K562 (cell line): Measurements from ENCODE around the gene TCF4. TPM values are rescaled to one million over a fixed set of nuclear protein-coding genes. Genes with fewer than 3 reads are reported as not detected.

ENCODE experiments used
- ATAC-seq: fragments of 200-7000 bp; cut with Tn5 transposase; 3 replicates; pipeline ENCODE4 v1.9.1; 2020; ENCODE audit warnings: moderate library complexity
- BruUV-seq: library from RNA; stranded (reverse); fragments of 400-500 nt; replicated peaks from 2 replicates; lab custom pipeline; 2021; lab: Mats Ljungman, UMichigan
- CTCF ChIA-PET: fragments of 300-600 bp; formaldehyde crosslinking; extraction: SDS; loops from one replicate; lab custom pipeline; 2021; ENCODE audit warnings: low intra/inter-chr PET ratio; lab: Yijun Ruan, JAX
- POLR2A ChIA-PET: fragments of 300-600, 350-650 bp; sonication (Branson Sonifier 250); formaldehyde crosslinking; extraction: SDS; loops from one replicate; lab custom pipeline; 2021; ENCODE audit warnings: antibody characterized with exemption, inconsistent platforms; lab: Yijun Ruan, JAX
- DNase-seq, 4 experiments: peaks; one replicate each; pipeline versions ENCODE4 v3.0.0 to v3.0.0-alpha.2; 2011 to 2018; ENCODE audit warnings: low spot score in 3 of 4, mixed read lengths in 3 of 4; ENCODE audit errors: extremely low read depth in 1 of 4
- FAIRE-seq: peaks from 2 replicates; lab custom pipeline; 2011; peaks lifted over from hg19 to GRCh38; lab: Jason Lieb, UNC
- H2AFZ ChIP-seq: 2 replicates; pipeline ENCODE4 v1.6.0; 2011; ENCODE audit warnings: low read depth, low read length, control low read depth, inconsistent platforms
- H3K27ac ChIP-seq: fragments of 200-600 bp; 3 replicates; pipeline ENCODE4 v1.8.0; 2011; ENCODE audit warnings: low read depth, mild to moderate bottlenecking, control low read depth, inconsistent platforms, low read length, moderate library complexity, mixed read lengths; ENCODE audit errors: extremely low read depth
- H3K27me3 ChIP-seq, 2 experiments: fragments of 300-600 bp in 1 of 2; 2 replicates in 1 of 2; 3 replicates in 1 of 2; pipeline versions ENCODE4 v1.6.0 to v1.8.0; 2011; ENCODE audit warnings: inconsistent platforms in 2 of 2, low read length in 2 of 2, mild to moderate bottlenecking in 1 of 2, mixed read lengths in 1 of 2, moderate library complexity in 1 of 2; ENCODE audit not compliant: control insufficient read depth in 2 of 2, insufficient read depth in 2 of 2
- H3K36me3 ChIP-seq: fragments of 300-600 bp; 3 replicates; pipeline ENCODE4 v1.8.0; 2011; ENCODE audit warnings: mild to moderate bottlenecking, low read length, inconsistent platforms; ENCODE audit not compliant: control insufficient read depth, insufficient read depth
- H3K4me1 ChIP-seq, 2 experiments: fragments of 200-600 bp in 1 of 2; replicated peaks in 1 of 2; 2 replicates in 1 of 2; 3 replicates in 1 of 2; pipeline versions ENCODE4 v1.5.1 to v1.8.0; 2011; ENCODE audit warnings: inconsistent platforms in 2 of 2, low read length in 2 of 2, mild to moderate bottlenecking in 1 of 2, mixed read lengths in 1 of 2, moderate library complexity in 1 of 2; ENCODE audit not compliant: control insufficient read depth in 2 of 2, insufficient read depth in 2 of 2
- H3K4me2 ChIP-seq: 2 replicates; pipeline ENCODE4 v1.6.1; 2011; ENCODE audit warnings: low read length, control low read depth, inconsistent platforms, mixed read lengths; ENCODE audit not compliant: insufficient read depth
- H3K4me3 ChIP-seq: fragments of 200-600 bp; sonication (generic), shearing (Covaris generic); 2 replicates; pipeline ENCODE4 v1.5.1; 2016; ENCODE audit warnings: control low read depth, inconsistent platforms
- H3K79me2 ChIP-seq: fragments of 200-600 bp; 3 replicates; pipeline ENCODE4 v1.8.0; 2011; ENCODE audit warnings: low read length, inconsistent platforms; ENCODE audit not compliant: control insufficient read depth, insufficient read depth
- H3K9ac ChIP-seq, 2 experiments: 2 replicates each; pipeline versions ENCODE4 v1.6.0 to v1.6.1; 2011; ENCODE audit warnings: low read depth in 2 of 2, low read length in 2 of 2, control low read depth in 1 of 2, inconsistent platforms in 1 of 2, mild to moderate bottlenecking in 1 of 2, mixed read lengths in 1 of 2; ENCODE audit not compliant: insufficient read depth in 1 of 2
- H3K9me1 ChIP-seq: one replicate; pipeline ENCODE4 v1.6.0; 2011; ENCODE audit warnings: inconsistent platforms, mild to moderate bottlenecking, low read length, moderate library complexity; ENCODE audit not compliant: control insufficient read depth, insufficient read depth
- H3K9me3 ChIP-seq: replicated peaks from 2 replicates; pipeline ENCODE4 v1.5.1; 2011; ENCODE audit warnings: low read depth, low read length, inconsistent platforms; ENCODE audit not compliant: control insufficient read depth, insufficient read depth
- H4K20me1 ChIP-seq: replicated peaks from 2 replicates; pipeline ENCODE4 v1.6.1; 2011; ENCODE audit warnings: low read length, inconsistent platforms, mixed read lengths; ENCODE audit not compliant: control insufficient read depth, insufficient read depth
- ASH1L ChIP-seq: fragments of 450-650 bp; IDR thresholded peaks from 2 replicates; pipeline ENCODE4 v1.6.1; 2018; ENCODE audit warnings: borderline replicate concordance, mild to moderate bottlenecking, low read depth; ENCODE audit not compliant: partially characterized antibody
- MIER1 ChIP-seq: fragments of 450-650 bp; IDR thresholded peaks from 2 replicates; pipeline ENCODE4 v1.6.1; 2016; ENCODE audit warnings: antibody characterized with exemption, mild to moderate bottlenecking, low read depth
- RBM15 ChIP-seq: fragments of 200-400 bp; formaldehyde crosslinking; IDR thresholded peaks from 2 replicates; pipeline ENCODE4 v1.6.1; 2018; ENCODE audit warnings: mild to moderate bottlenecking, low read length, moderate library complexity; ENCODE audit not compliant: insufficient read depth
- ZNF589 ChIP-seq: fragments of 200-800 bp; sonication (Bioruptor generic); IDR thresholded peaks from 2 replicates; pipeline ENCODE4 v1.6.1; 2016; ENCODE audit warnings: low read depth, missing genetic modification characterization, missing compliant biosample characterization
- WGBS: fragments of 100-300 bp; shearing (Covaris generic); methylation state at CpG from one replicate; pipeline ENCODE4 v1.1.6; 2016; ENCODE audit warnings: low coverage, mixed read lengths; ENCODE audit not compliant: insufficient coverage; ENCODE audit errors: missing lambda C conversion rate; 5-methylcytosine and 5-hydroxymethylcytosine counted together
- in situ Hi-C: fragments of 300-500 bp; cut with MboI; formaldehyde crosslinking; loops from 4 replicates; pipeline ENCODE4 v1.15.0; 2018; ENCODE audit warnings: inconsistent platforms, mixed read lengths
- intact Hi-C: fragments of 100-400 bp; cut with micrococcal nuclease; formaldehyde crosslinking; loops from 2 replicates; pipeline ENCODE4 v1.14.2; 2022
- polyA plus RNA-seq, 8 experiments: library from polyadenylated mRNA; depleted of rRNA in 4 of 8; stranded (reverse) in 5 of 8; unstranded in 3 of 8; fragments of >200 nt; fragmentation: Nextera tagmentation in 2 of 8; fragmentation: Illumina TruSeq in 1 of 8; extraction: Ambion mirVana in 2 of 8; extraction: Trizol in 1 of 8; gene quantifications; 2 replicates each; pipeline versions ENCODE4 v1.2.1 to v1.2.3, GENCODE V29; 2011 to 2014; ENCODE audit warnings: inconsistent platforms in 1 of 8, missing spikeins in 1 of 8
- total RNA-seq, 7 experiments: library from RNA; depleted of rRNA in 6 of 7; stranded (reverse); fragments of >200 nt in 6 of 7; fragmentation: Illumina TruSeq in 2 of 7; extraction: Trizol in 2 of 7; gene quantifications; 2 replicates each; pipeline versions ENCODE4 v1.2.1 to v1.2.3, GENCODE V29; 2011 to 2021; ENCODE audit warnings: low replicate concordance in 1 of 7
- TF ChIP-seq, protein P1 (sequence below): fragments of 150-350 bp; IDR thresholded peaks from 2 replicates; pipeline ENCODE4 v1.6.1; 2014; ENCODE audit warnings: low read depth, mild to moderate bottlenecking, low read length, borderline replicate concordance

Gene TCF4
- total and polyA plus RNA-seq, 9 of the 15 experiments (the other 6 are each of a cell fraction or from before 2014, with no cell fraction given) = 4.8 to 24.7 (median 15.2) TPM

DNA sequence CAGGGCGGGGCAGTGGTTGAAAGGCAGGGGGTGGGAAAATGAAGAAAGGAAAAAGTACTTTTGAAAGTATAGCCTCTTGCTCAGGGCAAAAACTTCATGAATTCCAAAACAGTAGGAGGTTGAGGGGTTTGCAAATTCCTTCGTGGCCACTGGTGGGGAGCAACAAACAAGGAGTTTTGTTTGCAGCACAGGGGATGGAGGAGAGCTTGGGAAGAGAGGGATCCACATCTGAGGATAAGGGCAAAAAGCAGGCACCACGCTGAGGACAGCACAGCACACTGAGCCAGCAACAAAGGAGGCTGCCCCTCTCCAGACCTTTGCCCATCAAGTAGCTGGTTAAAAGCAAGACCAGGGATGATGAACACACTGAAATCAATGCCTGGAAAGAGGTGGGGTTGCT, 148.9 kb downstream of the TCF4 start (continued):
- TF ChIP-seq, protein P1, sequence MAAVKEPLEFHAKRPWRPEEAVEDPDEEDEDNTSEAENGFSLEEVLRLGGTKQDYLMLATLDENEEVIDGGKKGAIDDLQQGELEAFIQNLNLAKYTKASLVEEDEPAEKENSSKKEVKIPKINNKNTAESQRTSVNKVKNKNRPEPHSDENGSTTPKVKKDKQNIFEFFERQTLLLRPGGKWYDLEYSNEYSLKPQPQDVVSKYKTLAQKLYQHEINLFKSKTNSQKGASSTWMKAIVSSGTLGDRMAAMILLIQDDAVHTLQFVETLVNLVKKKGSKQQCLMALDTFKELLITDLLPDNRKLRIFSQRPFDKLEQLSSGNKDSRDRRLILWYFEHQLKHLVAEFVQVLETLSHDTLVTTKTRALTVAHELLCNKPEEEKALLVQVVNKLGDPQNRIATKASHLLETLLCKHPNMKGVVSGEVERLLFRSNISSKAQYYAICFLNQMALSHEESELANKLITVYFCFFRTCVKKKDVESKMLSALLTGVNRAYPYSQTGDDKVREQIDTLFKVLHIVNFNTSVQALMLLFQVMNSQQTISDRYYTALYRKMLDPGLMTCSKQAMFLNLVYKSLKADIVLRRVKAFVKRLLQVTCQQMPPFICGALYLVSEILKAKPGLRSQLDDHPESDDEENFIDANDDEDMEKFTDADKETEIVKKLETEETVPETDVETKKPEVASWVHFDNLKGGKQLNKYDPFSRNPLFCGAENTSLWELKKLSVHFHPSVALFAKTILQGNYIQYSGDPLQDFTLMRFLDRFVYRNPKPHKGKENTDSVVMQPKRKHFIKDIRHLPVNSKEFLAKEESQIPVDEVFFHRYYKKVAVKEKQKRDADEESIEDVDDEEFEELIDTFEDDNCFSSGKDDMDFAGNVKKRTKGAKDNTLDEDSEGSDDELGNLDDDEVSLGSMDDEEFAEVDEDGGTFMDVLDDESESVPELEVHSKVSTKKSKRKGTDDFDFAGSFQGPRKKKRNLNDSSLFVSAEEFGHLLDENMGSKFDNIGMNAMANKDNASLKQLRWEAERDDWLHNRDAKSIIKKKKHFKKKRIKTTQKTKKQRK = no peak
- TF ChIP-seq ZNF589 (CRISPR knock-in tag) (no peak), ASH1L (no peak)

DNA sequence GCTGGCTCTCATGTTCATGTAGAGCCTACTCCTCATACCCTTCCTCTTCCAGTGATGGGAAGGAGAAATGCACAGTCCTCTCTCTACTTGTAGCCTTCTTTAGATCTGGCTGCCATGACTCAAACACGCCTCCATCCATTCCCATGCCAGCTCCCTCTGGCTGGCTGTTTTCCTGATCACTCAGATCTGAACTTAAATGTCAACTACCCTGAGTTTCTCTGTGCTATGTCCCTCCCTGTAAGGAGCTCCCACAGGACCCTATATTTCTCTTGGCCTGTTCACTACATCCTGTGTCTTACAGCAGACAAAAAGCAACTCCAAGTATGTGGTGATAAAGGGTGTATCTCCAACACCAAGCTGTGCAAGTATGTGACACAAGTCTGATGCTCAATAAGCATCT, 152.4 kb downstream of the TCF4 start:
- ATAC-seq (no peak), DNase-seq (no peak), FAIRE-seq (no peak)
- no peaks in the 10 kb centered on the region for H3K9me1 ChIP-seq
- H2AFZ ChIP-seq = no peak overlapping the region
- peaks cover 0 to 12% of the 10 kb centered on the region in 2 experiments; a peak in 3 of 5 replicates for H3K4me1 ChIP-seq
- POLR2A ChIA-PET = no interaction called here
- H3K9ac ChIP-seq = no peak overlapping the region
- no peaks in the 10 kb centered on the region for H3K36me3 ChIP-seq
- H3K27me3 ChIP-seq = no peaks in the 10 kb centered on the region
- TF ChIP-seq RBM15 (no peak), MIER1 (no peak)
- intact Hi-C loops = no loop called here
- CTCF ChIA-PET = no interaction called here
- in situ Hi-C loops = no loop called here
- H3K4me3 ChIP-seq = no peak overlapping the region
- BruUV-seq = no TSS peak
- no peaks in the 10 kb centered on the region for H3K9me3 ChIP-seq
- H3K4me2 ChIP-seq = no peak overlapping the region
- H3K27ac ChIP-seq = no peak overlapping the region
- 100% methylated on average over 1 of the region's 1 CpG for WGBS
- no peaks in the 10 kb centered on the region for H4K20me1 ChIP-seq
- no peaks in the 10 kb centered on the region for H3K79me2 ChIP-seq
